Left cardiac atrium (tissue), 4 donors: ENCODE data around the gene DUOXA2. TPM values are rescaled to one million over a fixed set of nuclear protein-coding genes. Genes with fewer than 3 reads are reported as not detected.

ENCODE experiments used
- ATAC-seq, 2 donors: fragments of 200-7000 bp; cut with Tn5 transposase; one replicate each; pipeline ENCODE4 v1.9.1; 2020; ENCODE audit warnings: mild to moderate bottlenecking in 2 of 2, moderate library complexity in 2 of 2
- DNase-seq: peaks from one replicate; pipeline ENCODE4 v3.0.0-alpha.2; 2020
- intact Hi-C, 2 donors: fragments of 100-400 bp; cut with DNase I; formaldehyde crosslinking; loops; one replicate each; pipeline versions ENCODE4 v1.14.1 to v1.15.1; 2022 to 2023
- total RNA-seq, 2 donors: library from RNA; stranded (reverse); fragmentation: NEBNext Ultra II Directional; extraction: Animal tissue kit (Norgen Biotek cat#: 25700); gene quantifications; one replicate each; pipeline ENCODE4 v1.2.1, GENCODE V29; 2021
- donor health status: DM: no; HTN: yes; CAD: no.
- donor health status: DM: no; HTN: yes; CAD: no; lungs with severe emphysema.
- donor health status: DM: yes; HTN: yes; CAD: no.
- donor health status: Dilated cardiomyopathy.

DUOXA2 gene
- total RNA-seq, 2 donors from 2014 or later: not detected

GRCh38 chr15:45114751-45115085 is 592 bp downstream of the DUOXA2 start:
- ATAC-seq (no peak), DNase-seq (no peak)
- intact Hi-C loops: loop anchor here in 1 of 2 donors (5.0 kb wide), 1 partner anchor 72 kb away; no protein-coding TSS in a partner anchor

DNA sequence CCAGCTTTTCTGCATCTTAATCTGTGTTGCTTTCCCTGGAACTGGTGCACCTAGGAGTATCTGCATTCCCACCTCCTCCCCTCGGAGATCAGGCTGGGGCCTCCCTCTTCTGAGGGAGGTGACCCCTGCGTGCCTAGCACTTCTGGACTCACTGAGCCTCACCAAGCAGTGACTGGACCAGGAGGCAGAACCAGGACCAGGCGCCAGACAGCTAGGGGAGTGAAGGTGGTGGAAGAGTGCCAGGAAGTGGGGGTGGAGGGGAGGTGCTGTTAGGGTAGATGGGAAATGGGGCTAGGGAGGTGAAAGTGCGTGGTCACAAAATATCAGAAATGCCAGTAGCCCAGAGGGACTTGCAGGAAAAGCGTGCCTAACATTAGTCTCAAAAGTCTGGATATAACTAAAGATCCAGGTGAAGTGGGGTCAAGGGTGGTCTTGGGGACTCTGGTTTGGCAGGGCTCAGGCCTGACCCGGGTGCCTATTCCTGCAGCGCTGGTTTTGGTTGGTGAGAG is 1.2 kb downstream of the DUOXA2 start:
- intact Hi-C loops: loop anchor here in 1 of 2 donors (5.0 kb wide), 1 partner anchor 73 kb away; no protein-coding TSS in a partner anchor
- no peak for ATAC-seq
- DNase-seq: no peak

DNA sequence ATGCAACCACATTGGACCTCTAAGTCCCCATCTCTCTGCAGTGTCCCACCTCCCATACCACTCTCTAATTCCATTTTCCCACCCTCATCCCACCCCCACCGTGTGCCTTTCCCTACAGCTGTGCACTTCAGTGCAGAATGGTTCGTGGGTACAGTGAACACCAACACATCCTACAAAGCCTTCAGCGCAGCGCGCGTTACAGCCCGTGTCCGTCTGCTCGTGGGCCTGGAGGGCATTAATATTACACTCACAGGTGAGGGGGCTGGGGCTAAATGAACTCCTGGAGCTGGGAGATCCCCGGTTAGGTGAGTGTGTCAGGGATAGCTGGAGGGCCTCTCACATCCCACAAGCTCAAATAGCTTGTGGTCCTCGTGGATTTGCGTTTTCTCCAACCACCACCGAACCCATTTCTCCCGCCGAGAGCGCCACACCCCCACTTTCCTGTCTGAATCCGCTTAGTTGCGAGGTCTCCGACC is 1.9 kb downstream of the DUOXA2 start:
- intact Hi-C loops: loop anchor here in 1 of 2 donors (5.0 kb wide), 1 partner anchor 74 kb away; no protein-coding TSS in a partner anchor
- no peak for DNase-seq

DNA sequence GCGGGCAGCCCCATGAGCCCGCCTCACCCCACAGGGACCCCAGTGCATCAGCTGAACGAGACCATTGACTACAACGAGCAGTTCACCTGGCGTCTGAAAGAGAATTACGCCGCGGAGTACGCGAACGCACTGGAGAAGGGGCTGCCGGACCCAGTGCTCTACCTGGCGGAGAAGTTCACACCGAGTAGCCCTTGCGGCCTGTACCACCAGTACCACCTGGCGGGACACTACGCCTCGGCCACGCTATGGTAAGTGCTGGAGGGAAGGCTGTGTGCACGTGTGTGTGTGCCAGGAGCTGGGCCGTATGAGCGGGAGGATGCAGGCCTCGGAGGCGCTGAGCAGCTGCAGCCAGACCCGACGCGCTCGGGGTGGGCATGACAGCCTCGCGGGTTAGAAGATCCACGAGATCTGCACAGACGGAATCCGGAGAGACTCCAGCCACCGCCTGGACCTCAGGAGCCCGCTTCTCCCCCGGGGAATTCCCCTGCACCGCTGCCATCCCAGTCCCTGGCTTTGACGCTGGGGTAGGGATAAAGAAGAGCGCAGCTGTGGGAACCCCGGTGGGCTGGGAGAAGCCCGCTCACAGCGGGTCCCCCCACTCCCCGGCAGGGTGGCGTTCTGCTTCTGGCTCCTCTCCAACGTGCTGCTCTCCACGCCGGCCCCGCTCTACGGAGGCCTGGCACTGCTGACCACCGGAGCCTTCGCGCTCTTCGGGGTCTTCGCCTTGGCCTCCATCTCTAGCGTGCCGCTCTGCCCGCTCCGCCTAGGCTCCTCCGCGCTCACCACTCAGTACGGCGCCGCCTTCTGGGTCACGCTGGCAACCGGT is 2.6 kb downstream of the DUOXA2 start:
- DNase-seq: no peak
- ATAC-seq: peak in 1 of 2 donors; percentile 6
- intact Hi-C loops: loop anchor here in 1 of 2 donors (5.0 kb wide), 1 partner anchor 74 kb away; no protein-coding TSS in a partner anchor

More for the DNA sequence above, 1.9 kb downstream of the DUOXA2 start:
- ATAC-seq: no peak

DNA sequence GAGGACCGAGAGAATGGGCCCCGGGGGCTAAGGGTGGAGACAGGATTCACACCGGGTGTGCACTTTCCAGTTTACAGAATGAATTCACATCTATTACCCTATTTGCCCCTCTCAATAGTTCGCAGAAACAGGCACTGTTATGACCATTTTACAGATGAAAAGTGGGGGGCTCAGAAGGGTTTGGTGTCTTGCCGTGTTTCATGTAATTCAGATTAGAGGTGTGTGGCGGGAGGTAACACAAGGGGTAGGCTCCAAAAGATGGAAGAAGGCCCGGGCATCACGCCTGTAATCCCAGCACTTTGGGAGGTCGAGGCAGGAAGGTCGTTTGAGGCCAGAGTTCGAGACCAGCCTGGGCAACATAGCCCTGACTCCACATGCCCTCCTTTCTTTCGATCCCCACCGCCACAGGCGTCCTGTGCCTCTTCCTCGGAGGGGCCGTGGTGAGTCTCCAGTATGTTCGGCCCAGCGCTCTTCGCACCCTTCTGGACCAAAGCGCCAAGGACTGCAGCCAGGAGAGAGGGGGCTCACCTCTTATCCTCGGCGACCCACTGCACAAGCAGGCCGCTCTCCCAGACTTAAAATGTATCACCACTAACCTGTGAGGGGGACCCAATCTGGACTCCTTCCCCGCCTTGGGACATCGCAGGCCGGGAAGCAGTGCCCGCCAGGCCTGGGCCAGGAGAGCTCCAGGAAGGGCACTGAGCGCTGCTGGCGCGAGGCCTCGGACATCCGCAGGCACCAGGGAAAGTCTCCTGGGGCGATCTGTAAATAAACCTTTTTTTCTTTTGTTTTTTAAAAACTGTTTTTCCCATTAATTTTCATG is 3.4 kb downstream of the DUOXA2 start:
- intact Hi-C loops: loop anchor here in 1 of 2 donors (5.0 kb wide), 1 partner anchor 75 kb away; no protein-coding TSS in a partner anchor
- DNase-seq (no peak), ATAC-seq (peak; percentile 35 to 38)

DNA sequence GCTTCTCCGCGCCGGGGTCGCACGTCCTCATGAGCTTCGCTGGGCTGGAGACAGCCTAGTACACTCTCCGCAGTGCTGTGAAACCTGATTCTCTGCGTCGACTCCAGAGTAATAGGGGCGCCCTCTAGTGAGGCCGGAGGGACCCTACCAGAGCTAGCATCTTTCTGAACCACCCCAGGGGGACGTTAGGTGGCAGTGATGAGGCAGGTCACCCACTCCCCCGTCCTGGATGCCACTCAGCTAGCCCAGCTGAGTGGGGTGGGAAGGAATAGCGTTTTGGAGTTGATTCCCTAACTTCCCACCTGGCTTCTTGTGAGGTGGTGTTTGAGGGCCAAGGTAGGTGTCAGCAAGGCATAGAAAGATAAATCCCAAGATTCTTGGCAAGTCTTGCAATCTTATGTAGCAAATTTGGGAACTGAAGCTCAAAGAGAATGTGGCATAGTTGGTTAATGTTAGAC is 4.0 kb downstream of the DUOXA2 start:
- intact Hi-C loops: loop anchor here in 1 of 2 donors (5.0 kb wide), 1 partner anchor 76 kb away; no protein-coding TSS in a partner anchor
- peak; percentile 95 to 96 for ATAC-seq
- peak; percentile 90 for DNase-seq

GRCh38 chr15:45118996-45119395 is 4.9 kb downstream of the DUOXA2 start:
- no peak for ATAC-seq

DNA sequence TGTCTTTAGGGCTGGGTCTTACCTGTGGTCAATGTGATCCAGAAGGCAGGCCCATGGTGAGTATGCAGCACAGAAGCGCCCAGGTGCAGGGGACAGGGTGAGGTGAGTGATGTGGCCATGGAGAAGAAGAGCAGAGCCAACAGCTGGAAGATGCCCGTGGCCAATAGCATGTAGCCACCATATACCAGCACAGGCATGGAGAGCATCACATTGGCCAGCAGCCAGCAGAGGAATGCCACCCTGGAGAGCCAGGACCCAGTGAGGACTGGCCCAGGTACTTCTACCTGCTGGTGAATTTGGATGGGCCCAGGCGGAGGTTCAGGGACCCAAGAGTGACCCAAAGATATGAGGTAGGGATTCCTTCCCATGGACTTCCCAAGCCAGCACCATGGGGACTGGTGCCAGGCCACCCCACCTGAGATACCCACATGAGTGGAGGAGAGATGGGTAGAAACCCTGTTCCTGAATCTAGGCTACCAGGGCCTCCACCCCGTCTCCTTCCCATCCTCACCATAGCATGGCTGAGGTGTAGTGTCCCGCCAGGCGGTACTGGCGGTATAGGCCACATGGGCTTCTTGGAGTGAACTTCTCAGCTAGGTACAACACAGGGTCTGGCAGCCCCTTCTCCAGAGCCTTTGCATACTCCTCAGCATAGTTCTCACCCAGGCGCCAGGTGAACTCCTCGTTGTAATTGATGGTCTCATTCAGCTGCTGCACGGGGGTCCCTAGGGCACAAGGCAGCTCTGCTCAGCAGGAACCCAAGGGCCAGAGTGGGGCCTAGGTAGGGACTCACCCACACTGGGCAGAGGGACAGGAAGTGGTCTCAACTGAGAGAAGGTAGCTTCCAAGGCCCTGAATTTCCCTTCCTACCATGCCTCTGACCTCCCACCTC is 6.2 kb downstream of the DUOXA2 start:
- no peak for ATAC-seq

More at GRCh38 chr15:45118996-45119395, 4.9 kb downstream of the DUOXA2 start:
- intact Hi-C loops: loop anchor here in 1 of 2 donors (5.0 kb wide), 1 partner anchor 77 kb away; no protein-coding TSS in a partner anchor
- no peak for DNase-seq

GRCh38 chr15:45121020-45121419 is 6.9 kb downstream of the DUOXA2 start:
- intact Hi-C loops: no loop called here
- ATAC-seq (no peak), DNase-seq (no peak)

More for the DNA sequence above, 6.2 kb downstream of the DUOXA2 start:
- intact Hi-C loops: no loop called here
- DNase-seq: no peak

DNA sequence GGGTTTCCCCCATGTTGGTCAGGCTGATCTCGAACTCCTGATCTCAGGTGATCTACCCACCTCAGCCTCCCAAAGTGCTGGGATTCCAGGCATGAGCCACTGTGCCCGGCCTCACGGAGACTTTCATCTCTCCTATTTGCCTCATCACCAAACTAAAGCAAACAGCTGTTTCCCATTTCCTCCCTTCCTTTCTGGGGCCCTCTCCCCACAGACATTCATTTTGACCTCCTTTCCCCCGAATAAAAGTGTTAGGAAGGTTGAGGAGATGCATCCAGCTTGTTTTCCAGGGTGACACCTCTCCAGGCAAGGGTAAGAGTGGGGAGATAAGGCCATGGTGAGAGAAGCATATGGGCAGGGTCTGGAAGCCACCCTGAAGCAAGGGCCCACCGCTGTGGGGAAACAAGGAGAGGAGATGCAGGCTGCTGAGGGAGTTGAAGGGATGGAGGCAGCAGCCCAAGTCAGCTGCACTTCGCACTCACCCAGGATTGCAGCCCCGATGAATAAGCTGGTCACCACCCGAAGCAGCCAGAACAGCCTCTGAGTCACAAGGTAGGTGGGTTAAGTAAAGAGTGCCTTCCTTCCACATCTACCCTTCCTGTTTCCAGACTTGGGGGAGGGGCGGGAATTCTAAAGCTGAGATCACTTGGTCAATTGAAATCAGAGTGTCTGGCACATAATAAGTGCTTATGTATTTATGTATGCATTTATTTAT is 7.7 kb downstream of the DUOXA2 start:
- DNase-seq: no peak
- intact Hi-C loops: no loop called here
- ATAC-seq: peak in 1 of 2 donors; percentile 27

DNA sequence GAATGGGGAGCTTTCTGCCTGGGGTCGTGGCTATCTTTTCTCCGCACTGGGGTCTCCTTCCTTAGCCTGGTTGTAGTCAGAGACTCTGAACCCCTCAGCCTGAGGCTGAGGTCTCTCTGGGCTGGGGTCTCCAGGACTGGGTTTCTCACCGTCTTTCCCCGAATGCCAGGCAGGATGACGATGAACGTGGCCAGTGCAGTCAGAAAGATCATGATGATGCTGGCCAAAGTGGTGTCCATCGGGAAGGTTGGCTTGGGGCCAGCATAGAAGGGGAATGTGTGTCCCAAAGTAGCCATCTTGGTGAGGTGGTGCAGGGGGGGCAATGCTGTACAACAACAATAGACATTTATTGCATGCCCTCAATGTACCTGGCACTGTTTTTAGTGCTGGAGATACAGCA is 8.6 kb downstream of the DUOXA2 start:
- DNase-seq (no peak), ATAC-seq (no peak)
- intact Hi-C loops: no loop called here

- no peak for ATAC-seq
- DNase-seq: no peak
- intact Hi-C loops: no loop called here
Observed at GRCh38 chr15:45123397-45123796, 9.3 kb downstream of the DUOXA2 start.

- intact Hi-C loops: no loop called here
- DNase-seq: no peak
- no peak for ATAC-seq
Observed at GRCh38 chr15:45126535-45127158, 12.5 kb downstream of the DUOXA2 start.

GRCh38 chr15:45128971-45129639 is 15.0 kb downstream of the DUOXA2 start:
- DNase-seq (no peak), ATAC-seq (peak; percentile 24 to 42)
- intact Hi-C loops: no loop called here

- intact Hi-C loops: no loop called here
- peak; percentile 64 for DNase-seq
- ATAC-seq: peak; percentile 84 to 96
Observed at GRCh38 chr15:45129651-45130129, 15.6 kb downstream of the DUOXA2 start, which contains the start of the genes DUOX1 and DUOXA1. DUOX1 (plus strand) TSS chr15:45129994; CDS start chr15:45131967, 1,973 bp downstream. DUOXA1 (minus strand) TSS chr15:45129879; CDS start chr15:45123014, 6,865 bp downstream.

GRCh38 chr15:45130291-45131000 is 16.3 kb downstream of the DUOXA2 start:
- ATAC-seq (no peak), DNase-seq (no peak)
- intact Hi-C loops: no loop called here
